HG03354 (cell line): ENCODE results near the gene IFT22.
"Not testable (repeated sequence)": the region's sequence is repeated elsewhere in the genome, so short reads cannot be mapped to it uniquely, and the experiment has no call there.

Experiments
- ATAC-seq: cut with Tn5 transposase; IDR thresholded peaks from one replicate; pipeline ENCODE4 v1.9.1; 2021; ENCODE audit warnings: mild to moderate bottlenecking; ENCODE audit not compliant: unreplicated experiment, poor library complexity, severe bottlenecking

IFT22 gene

DNA sequence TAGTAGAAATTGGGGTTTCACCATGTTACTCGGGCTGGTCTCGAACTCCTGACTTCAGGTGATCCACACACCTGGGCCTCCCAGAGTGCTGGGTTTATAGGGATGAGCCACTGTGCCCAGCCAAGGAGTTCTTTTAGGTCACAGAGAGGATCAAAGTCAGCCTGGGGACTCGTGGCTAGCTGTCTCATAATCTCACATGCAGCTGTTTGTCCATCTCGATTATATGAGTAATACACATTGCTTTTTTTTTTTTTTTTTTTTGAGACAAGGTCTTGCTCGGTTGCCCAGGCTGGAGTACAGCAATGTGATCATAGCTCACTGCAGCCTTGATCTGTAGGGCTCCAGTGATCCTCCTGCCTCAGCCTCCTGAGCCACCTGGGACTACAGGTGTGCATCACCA is 2.2 kb downstream of the IFT22 start:
- ATAC-seq = no peak

DNA sequence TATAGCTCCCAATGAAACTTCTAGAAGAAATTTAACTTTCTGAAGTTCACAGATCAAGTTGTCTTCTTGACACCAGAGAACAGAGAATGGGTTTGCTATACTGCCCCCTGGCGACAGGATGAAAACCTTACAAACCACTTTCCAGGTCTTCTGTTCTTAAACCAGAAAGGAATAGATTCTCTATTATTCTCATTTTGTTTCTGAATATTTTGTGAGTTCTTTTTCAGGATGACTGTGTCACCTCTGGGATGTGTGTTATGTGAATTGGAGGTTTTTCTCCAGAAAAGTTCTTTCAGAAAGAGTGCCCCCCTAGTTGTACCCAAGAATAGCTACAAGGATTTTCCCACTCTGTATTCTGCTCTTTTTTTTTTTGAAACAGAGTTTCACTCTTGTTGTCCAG is 6.3 kb downstream of the IFT22 start:
- ATAC-seq = no peak

DNA sequence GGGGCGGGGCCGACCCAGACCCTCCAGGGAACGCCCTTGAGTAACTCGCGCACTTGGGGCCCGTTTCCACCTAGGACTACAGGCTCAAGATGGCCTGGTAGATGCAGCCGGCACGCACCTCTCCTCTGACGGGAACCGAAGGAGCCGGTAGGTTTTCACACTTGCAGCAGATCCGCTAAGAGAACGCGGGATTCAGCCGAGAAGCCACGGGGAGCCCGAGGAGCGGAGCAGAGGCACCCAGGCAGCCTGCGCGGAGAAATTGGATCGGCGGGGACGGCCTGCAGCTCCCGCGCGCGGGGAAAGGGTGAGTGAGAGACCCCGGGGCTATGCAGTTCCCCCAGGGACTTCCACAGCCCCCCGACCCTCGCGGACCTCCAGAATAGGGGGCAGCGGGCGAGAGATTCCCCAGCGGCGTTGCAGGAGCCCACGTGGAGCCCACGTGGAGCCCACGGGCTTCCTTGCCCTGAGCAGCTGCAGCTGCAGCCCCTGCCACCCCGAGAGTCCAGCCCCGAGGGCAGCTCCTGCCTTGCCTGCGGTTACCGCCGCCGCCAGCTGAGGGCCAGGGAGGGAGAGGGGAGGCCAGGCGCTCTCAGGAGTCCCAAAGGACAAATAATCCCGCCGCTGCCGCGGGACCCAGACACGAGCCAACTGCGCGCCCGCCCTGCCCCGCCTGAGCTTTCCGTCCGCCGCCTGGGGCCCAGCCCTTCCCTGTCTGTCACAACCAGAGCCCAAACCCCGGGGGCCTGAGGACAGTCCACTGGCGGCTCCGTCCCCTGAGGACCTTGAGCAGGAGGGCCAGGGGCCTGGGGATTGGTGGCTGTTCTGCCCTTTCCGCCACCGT is 13.1 kb downstream of the IFT22 start:
- no peak for ATAC-seq

DNA sequence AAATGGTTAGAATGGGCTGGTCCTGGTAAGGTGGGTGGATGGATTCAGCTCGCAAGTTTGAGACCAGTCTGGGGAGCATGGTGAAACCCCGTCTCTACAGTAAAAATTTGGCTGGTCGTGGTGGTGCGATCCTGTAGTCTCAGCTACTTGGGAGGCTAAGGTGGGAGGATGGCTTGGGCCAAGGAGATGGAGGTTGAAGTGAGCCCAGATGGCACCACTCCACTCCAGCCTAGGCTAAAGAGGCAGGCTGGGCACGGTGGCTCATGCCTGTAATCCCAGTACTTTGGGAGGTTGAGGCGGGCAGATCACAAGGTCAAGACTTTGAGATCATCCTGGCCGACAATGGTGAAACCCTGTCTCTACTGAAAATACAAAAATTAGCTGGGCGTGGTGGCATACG is 15.3 kb downstream of the IFT22 start:
- ATAC-seq = no peak

DNA sequence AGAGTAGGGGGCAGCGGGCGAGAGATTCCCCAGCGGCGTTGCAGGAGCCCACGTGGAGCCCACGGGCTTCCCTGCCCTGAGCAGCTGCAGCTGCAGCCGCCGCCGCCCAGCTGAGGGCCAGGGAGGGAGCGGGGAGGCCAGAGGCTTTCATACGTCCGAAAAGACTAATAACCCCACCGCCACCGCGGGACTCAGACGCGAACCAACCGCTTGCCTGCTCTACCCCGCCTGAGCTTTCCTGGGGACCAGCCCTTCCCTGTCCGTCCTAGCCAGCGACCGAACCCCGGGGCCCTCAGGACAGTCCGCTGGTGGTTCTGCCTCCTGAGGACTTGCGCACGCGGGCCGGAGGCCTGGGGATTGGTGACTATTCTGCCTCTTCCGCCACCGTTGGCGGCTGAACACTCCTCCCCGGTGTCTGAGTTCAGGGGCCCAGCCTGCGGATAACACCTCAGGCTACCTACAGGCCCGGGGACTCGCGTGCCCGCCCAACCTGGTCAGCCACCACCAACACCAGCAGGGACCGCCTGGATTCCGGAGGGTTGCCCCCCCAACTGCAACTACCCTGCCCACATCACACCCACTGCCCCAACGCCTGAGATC is 18.4 kb downstream of the IFT22 start:
- ATAC-seq = no peak

DNA sequence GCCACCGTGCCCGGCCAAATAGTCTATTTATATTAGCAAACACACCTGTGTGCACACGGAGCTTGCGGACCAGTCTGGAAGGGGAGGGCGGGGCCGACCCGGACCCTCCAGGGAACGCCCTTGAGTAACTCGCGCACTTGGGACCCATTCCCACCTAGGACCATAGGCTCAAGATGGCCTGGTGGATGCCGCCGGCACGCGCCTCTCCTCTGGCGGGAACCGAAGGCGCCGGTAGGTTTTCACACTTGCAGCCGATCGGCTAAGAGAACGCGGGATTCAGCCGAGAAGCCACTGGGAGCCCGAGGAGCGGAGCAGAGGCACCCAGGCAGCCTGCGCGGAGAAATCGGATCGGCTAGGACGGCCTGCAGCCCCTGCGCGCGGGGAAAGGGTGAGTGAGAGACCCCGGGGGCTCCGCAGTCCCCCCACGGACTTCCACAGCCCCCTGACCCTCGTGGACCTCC is 18.9 kb downstream of the IFT22 start:
- ATAC-seq = no peak

DNA sequence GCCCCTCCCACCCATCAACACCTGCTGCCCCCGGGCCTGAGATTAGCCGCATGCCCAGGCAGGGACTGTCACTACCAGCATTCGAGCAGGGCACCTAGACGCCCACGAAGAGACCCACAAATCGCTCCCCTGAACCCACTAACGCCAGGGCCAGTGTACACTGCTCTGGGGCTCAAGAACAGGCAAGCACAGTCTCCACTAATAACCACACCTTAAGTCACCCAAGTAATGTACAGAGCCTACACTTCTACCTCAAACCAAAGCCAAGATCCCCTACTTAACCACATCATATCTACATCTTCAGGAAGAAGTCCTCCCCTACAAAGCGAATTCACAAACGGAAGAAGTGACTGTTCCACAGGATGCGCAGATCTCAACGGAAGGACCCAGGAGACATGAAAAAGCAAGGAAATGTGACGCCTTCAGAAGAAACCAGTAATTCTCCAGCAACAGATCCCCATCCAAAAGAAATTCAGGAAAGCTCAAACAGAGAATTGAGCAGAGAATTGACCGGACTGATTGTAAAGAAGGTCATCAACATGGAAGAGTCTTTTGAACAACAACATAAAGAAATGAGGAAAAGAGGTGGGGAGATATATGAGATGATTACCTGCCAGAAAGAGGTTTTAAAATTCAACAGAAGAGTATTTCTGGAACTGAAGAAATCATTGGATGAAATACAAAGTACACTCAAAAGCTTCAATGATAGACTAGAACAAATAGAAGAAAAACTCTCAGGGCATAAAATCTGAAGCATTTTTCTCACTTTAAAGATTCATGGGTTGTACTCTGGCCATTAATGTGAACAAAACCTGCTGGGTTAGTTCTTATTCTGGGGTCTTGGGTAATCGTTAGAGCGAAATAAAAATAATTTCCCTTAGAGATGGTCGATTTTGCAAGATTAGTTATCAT is 20.9 kb downstream of the IFT22 start:
- ATAC-seq = no peak

DNA sequence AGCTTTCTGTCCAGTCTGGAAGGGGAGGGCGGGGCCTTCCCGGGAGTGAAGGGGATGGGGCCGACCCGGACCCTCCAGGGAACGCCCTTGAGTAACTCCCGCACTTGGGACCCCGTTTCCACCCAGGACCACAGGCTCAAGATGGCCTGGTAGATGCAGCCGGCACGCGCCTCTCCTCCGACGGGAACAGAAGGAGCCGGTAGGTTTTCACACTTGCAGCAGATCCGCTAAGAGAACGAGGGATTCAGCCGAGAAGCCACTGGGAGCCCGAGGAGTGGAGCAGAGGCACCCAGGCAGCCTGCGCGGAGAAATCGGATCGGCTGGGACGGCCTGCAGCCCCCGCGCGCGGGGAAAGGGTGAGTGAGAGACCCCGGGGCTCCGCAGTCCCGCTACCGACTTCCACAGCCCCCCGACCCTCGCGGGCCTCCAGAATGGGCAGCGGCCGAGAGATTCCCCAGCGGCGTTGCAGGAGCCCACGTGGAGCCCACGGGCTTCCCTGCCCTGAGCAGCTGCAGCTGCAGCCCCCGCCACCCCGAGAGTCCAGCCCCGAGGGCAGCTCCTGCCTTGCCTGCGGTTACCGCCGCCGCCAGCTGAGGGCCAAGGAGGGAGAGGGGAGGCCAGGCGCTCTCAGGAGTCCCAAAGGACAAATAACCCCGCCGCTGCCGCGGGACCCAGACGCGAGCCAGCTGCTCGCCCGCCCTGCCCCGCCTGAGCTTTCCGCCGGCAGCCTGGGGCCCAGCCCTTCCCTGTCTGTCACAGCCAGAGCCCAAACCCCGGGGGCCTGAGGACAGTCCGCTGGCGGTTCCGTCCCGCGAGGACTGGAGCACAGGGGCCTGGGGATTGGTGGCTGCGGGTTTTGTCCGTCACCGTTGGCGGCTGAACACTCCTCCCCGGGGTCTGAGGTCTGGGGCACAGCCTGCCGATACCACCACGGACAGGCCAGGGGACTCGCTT is 21.8 kb downstream of the IFT22 start:
- no peak for ATAC-seq

DNA sequence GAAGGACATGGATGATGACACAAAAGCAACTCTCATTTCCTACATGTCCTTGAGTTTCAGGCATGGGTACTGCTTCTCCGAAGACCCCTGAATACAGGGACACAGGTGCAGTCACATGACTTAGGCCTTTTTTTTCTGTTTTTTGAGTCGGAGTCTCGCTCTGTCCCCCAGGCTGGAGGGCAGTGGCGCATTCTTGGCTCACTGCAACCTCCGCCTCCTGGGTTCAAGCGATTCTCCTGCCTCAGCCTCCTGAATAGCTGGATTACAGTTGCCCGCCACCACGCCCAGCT is 26.8 kb downstream of the IFT22 start:
- no peak for ATAC-seq

DNA sequence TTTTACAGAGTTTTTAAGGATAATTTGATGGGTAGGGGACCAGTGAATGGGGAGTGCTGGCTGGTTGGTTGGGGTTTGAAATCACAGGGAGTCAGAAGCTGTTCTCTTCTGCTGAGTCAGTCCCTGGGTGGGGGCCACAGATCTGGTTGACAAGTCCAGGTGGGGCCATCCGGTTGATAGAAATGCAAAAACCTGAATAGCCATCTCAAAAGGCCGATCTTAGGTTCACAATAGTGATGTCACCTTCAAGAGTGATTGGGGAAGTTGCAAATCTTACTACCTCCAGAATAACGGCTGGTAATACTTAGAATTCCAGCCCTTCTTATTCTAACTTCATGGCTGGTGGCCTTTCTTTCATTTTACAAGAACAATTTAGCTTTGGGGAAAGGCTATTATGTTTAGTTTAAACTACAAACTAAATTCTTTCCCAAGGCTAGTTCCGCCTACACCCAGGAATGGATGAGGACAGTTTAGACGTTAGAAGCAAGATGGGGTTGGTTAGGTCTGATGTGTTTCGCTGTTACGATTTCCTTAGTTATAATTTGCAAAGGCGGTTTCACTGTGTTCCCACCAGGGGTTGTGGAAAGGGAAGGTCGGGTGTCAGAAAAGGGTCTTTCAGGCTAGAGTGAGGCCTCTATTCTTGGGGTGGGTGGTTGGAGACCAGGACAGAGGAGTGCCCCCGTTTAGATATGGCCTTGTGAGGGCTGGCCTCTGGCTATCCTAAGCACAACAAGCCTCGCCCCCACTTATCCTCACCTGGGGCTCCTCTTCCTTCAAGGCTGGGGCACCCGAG is 27.4 kb downstream of the IFT22 start:
- no peak for ATAC-seq

DNA sequence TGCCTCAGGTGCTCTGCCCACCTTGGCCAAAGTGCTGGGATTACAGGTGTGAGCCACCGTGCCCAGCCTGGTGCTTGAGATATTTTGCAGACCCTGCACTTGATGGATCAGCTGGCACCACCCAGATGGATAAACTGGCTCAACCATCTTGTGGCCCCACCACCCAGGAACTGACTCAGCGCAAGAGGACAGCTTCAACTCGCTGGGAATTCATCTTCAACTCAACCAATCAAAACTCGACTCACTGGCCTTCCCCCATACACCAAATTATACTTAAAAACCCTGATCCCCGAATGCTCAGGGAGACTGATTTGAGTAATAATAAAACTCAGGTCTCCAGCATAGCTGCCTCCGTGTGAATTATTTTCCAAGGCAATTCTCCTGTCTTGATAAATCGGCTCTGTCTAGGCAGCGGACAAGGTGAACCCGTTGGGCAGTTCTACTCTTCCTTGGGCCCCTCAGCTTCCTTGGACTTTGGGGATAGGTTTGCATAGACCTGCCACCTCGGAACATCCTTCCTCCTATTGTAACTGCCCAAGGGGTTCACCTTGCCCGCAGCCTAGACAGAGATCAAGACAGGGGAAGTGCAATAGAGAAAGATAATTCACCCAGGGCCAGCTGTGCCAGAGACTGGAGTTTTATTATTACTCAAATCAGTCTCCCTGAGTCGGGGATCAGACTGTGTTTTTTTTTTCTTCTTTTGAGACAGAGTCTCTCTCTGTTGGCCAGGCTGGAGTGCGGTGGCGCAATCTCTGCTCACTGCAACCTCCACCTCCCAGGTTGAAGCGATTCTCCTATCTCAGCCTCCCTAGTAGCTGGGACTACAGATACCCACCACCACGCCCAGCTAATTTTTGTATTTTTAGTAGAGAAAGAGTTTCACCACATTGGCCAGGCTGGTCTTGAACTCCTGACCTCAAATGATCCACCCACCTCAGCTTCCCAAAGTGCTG is 28.3 kb downstream of the IFT22 start:
- not testable (repeated sequence) for ATAC-seq

DNA sequence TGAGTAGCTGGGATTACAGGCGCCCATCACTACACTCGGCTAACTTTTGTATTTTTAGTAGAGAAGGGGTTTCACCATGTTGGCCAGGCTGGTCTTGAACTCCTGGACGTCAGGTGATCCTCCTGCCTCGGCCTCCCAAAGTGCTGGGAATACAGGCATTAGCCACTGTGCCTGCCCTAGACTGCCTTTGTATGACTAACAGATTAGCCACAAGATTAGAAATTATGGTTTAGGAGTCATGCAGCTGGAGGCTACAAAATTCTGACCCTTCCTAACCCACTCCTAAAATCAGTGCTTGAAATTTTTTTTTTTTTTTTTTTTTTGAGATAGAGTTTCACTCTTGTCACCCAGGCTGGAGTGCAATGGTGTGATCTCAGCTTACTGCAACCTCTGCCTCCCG is 29.0 kb downstream of the IFT22 start:
- ATAC-seq = not testable (repeated sequence)

DNA sequence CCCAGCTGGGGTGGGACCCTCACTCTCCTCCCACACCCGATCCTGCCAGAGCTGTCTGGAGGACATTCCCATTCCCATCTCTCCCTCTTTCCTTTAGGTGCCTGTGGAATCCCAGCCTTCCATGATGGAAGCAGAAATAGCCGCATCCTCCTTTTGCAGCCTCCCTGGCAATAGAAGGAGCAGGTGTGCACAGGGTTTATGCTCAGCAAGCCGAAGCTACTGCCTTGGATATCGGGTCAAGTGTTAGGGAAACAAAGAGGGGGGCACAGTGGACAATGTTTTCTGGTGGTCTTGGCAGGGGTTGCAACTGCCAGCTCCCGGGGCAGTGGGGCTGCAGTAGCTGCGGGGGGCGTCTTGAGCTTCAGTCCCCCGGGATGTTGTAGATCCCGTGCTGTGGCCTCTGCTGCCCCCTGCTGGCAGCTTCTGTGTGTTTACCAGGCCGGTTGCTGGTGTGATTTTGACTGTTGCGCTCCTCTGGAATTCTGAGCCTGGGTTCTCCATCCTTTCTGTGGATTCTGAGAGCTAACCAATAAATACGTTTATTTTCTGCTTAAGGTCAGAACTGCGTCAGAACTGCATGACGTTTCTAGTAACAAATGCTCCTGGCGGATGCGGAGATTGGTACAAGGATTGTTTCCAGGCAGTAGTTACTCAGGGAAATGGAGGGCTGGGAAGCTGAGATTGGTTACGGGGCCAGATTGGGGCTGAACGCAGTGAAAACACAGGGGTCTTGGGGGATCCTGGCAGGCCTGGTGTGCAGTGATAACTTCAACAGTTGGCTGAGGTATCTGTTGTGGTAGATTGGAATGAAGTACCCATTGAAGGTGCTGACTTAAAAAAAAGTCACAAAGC is 31.2 kb downstream of the IFT22 start:
- not testable (repeated sequence) for ATAC-seq

DNA sequence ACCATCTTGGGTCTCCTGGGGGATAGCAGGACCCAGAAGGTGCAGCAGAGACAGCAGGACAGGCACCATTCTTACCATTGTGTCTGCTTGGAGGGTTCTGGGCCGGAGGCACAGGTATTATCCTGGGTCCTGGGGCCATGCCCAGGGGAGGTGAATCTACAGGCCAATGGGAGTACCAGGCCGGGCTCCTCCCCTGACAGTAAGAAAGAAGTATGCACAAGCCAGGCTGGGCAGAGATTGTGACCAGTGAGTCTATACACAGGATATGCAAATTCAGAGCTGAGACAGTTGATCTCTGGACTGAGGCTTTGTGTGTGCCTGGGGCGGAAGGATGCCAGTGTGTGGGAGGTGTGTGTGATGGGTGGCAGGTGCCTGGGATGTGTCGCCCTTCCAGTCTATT is 31.9 kb downstream of the IFT22 start:
- peak; percentile 72 for ATAC-seq

DNA sequence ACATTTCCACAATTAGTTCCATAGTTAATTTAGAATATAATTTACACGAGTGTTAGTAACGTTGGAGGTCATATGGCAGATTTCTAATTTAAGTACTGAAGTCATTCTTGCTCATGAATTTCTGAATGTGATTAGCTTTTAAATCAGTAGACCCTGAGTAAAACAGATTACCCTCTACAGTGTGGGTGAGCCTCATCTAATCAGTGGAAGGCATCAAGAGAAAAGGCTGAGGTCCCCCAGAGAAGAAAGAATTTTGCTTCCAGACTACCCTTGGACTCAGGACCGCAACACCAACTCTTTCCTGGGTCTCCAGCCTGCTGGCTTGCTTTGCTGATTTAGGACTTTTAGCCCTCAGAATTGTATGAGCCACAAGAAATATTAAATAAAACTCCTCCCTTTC is 33.2 kb downstream of the IFT22 start:
- no peak for ATAC-seq

DNA sequence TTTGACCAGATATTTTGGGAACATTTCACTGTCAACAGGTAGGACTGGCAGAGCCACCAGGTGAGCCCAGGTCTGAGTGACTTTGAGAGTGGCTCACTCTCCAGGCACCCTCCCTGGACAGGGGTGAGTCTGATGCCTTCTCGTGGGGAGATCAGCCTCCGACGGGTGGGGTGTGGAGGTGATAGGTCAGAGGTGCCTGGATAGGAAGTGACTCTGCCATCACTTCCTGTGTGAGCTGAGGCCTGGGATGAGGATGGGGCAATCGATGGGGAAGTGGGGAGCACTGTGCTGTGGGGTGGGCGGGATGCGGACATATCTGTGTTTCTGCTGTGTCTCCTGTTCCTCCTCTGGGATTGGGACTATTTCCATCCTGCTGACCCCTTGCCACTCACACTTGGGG is 34.6 kb downstream of the IFT22 start:
- no peak for ATAC-seq

DNA sequence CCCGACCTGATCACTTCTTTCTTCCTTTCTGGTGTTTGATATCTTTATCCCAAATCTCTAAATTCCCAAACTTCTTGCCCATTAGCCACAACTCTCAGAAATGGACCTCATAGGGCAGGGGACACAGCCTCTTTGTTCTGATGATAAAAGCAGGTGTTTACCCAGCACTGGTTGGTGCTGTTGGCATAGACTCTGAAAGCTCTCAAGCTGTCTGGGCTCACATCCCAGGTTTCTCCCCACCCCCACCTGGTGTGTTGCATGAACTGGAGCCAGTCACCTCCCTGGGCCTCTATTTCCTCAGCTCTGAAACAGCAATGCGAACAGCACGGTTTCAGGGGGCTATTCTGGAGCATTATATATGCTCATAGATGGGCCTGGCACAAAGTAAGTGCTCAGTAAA is 35.7 kb downstream of the IFT22 start:
- ATAC-seq = not testable (repeated sequence)
